ENCODE results near the gene TELO2. TPM values are rescaled to one million over a fixed set of nuclear protein-coding genes. Genes with fewer than 3 reads are reported as not detected.

The TELO2 gene
- total RNA-seq, 1 donor from 2014 or later: 110 TPM

GRCh38 chr16:1545044-1546040 is 52.2 kb downstream of the TELO2 start:
- Histone ChIP-seq H3K9me3 (no peaks in the 10 kb centered on the region), H3K4me3 (peak overlapping the region; percentile 24 to 52), H3K36me3 (peaks cover 31 to 36% of the 10 kb centered on the region in 2 donors), H3K27me3 (no peaks in the 10 kb centered on the region), H3K4me1 (peaks cover 22 to 70% of the 10 kb centered on the region in 2 donors), H3K27ac (peak overlapping the region; percentile 89 to 92)
- intact Hi-C loops (cut with DNase I): no loop called here
- no peak for DNase-seq (ENCODE audit: low spot score in 2 of 2)
- no peak for TF ChIP-seq CTCF (IDR thresholded peaks at IDR 0.05)

- Histone ChIP-seq H3K4me3 (peak overlapping the region in 1 of 2 donors; percentile 52), H3K4me1 (peaks cover 22 to 79% of the 10 kb centered on the region in 2 donors), H3K36me3 (peaks cover 22 to 28% of the 10 kb centered on the region in 2 donors), H3K27ac (peak overlapping the region; percentile 89 to 92), H3K9me3 (no peaks in the 10 kb centered on the region), H3K27me3 (no peaks in the 10 kb centered on the region)
- no peak for TF ChIP-seq CTCF (IDR thresholded peaks at IDR 0.05)
- no peak for DNase-seq (ENCODE audit: low spot score in 2 of 2)
- intact Hi-C loops (cut with DNase I): no loop called here
These were observed 53.3 kb downstream of the TELO2 start for GRCh38 chr16:1546430-1546829.

- no peak for DNase-seq (ENCODE audit: low spot score in 2 of 2)
- Histone ChIP-seq H3K36me3 (peaks cover 12 to 16% of the 10 kb centered on the region in 2 donors), H3K27ac (peak overlapping the region; percentile 47 to 92), H3K27me3 (no peaks in the 10 kb centered on the region), H3K4me3 (no peak overlapping the region), H3K9me3 (no peaks in the 10 kb centered on the region), H3K4me1 (peaks cover 22 to 74% of the 10 kb centered on the region in 2 donors)
- intact Hi-C loops (cut with DNase I): no loop called here
- TF ChIP-seq CTCF (IDR thresholded peaks at IDR 0.05): no peak
These were observed 55.1 kb downstream of the TELO2 start for GRCh38 chr16:1548233-1548632.

- peak overlapping the region; percentile 47 to 92 for H3K27ac ChIP-seq
- no peak for TF ChIP-seq CTCF (IDR thresholded peaks at IDR 0.05)
- intact Hi-C loops (cut with DNase I): no loop called here
- H3K27me3 ChIP-seq: no peaks in the 10 kb centered on the region
- peaks cover 12 to 21% of the 10 kb centered on the region in 2 donors for H3K36me3 ChIP-seq
- H3K4me1 ChIP-seq: peaks cover 22 to 69% of the 10 kb centered on the region in 2 donors
- no peak overlapping the region for H3K4me3 ChIP-seq
- no peak for DNase-seq (ENCODE audit: low spot score in 2 of 2)
- no peaks in the 10 kb centered on the region for H3K9me3 ChIP-seq
These were observed 55.6 kb downstream of the TELO2 start for GRCh38 chr16:1548727-1549126.

- intact Hi-C loops (cut with DNase I): no loop called here
- H3K27ac ChIP-seq: peak overlapping the region; percentile 47 to 92
- peaks cover 20 to 60% of the 10 kb centered on the region in 2 donors for H3K4me1 ChIP-seq
These were observed 56.9 kb downstream of the TELO2 start for GRCh38 chr16:1550069-1550468.

More at GRCh38 chr16:1550069-1550468, 56.9 kb downstream of the TELO2 start:
- no peak for DNase-seq (ENCODE audit: low spot score in 2 of 2)
- peaks cover 16 to 31% of the 10 kb centered on the region in 2 donors for H3K36me3 ChIP-seq
- no peaks in the 10 kb centered on the region for H3K9me3 ChIP-seq
- TF ChIP-seq CTCF (IDR thresholded peaks at IDR 0.05): no peak
- H3K4me3 ChIP-seq: no peak overlapping the region
- H3K27me3 ChIP-seq: no peaks in the 10 kb centered on the region
